ENCODE measurements around the gene SARS2.

DNA sequence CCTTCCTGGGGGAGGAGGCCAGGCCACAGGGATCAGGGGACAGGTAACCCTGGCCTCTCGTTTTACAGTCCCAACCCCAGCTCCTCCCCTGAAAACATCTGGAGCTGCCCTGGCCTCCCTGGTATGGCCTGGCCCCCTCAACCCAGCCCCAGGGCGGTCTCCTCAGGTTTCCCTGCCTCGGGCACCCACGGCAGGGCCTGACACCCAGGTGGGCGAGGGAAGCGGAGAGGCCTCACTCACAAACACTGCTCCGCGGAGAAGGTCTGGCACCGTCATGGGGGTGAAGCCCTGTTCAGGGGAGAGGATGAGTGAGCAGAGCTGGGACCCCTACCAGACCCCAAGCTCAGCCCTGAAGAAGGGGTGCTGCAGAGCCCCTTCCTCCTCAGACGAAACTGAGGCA, 12.0 kb downstream of the SARS2 start:
- TF ChIP-seq, protein P1, sequence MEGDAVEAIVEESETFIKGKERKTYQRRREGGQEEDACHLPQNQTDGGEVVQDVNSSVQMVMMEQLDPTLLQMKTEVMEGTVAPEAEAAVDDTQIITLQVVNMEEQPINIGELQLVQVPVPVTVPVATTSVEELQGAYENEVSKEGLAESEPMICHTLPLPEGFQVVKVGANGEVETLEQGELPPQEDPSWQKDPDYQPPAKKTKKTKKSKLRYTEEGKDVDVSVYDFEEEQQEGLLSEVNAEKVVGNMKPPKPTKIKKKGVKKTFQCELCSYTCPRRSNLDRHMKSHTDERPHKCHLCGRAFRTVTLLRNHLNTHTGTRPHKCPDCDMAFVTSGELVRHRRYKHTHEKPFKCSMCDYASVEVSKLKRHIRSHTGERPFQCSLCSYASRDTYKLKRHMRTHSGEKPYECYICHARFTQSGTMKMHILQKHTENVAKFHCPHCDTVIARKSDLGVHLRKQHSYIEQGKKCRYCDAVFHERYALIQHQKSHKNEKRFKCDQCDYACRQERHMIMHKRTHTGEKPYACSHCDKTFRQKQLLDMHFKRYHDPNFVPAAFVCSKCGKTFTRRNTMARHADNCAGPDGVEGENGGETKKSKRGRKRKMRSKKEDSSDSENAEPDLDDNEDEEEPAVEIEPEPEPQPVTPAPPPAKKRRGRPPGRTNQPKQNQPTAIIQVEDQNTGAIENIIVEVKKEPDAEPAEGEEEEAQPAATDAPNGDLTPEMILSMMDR (IDR thresholded peaks at IDR 0.05), result no peak
- no peak for TF ChIP-seq POLR2A (IDR thresholded peaks at IDR 0.05)

All from heart left ventricle (tissue), 13 donors.